ENCODE results near the gene EIF2B1.

DNA sequence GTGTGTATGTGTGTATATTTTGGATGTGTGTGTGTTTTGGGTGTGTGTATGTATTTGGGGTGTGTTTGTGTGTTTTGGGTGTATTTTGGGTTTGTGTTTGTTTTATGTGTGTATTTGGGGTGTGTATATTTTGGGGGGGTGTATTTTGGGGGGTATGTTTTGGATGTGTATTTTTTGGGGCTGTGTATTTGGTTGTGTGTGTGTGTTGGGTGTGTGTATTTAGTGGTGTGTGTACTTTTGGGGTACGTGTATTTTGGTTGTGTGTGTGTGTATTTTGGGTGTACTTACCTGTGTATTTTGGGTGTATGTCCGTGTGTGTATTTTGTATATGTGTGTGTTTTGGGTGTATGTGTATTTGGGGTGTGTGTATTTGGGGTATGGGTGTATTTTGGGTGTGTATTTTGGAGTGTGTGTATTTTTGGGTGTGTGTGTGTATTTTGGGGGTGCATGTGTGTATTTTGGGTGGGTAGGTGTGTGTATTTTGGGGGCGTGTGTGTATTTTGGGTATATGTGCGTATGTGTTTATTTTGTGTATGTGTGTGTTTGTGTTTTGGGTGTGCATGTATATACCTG, 20.7 kb upstream of the EIF2B1 start:
- TF ChIP-seq, protein P1, sequence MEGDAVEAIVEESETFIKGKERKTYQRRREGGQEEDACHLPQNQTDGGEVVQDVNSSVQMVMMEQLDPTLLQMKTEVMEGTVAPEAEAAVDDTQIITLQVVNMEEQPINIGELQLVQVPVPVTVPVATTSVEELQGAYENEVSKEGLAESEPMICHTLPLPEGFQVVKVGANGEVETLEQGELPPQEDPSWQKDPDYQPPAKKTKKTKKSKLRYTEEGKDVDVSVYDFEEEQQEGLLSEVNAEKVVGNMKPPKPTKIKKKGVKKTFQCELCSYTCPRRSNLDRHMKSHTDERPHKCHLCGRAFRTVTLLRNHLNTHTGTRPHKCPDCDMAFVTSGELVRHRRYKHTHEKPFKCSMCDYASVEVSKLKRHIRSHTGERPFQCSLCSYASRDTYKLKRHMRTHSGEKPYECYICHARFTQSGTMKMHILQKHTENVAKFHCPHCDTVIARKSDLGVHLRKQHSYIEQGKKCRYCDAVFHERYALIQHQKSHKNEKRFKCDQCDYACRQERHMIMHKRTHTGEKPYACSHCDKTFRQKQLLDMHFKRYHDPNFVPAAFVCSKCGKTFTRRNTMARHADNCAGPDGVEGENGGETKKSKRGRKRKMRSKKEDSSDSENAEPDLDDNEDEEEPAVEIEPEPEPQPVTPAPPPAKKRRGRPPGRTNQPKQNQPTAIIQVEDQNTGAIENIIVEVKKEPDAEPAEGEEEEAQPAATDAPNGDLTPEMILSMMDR (IDR thresholded peaks at IDR 0.05; ENCODE audit: insufficient read depth, low read length) = no peak
- TF ChIP-seq, protein P2, sequence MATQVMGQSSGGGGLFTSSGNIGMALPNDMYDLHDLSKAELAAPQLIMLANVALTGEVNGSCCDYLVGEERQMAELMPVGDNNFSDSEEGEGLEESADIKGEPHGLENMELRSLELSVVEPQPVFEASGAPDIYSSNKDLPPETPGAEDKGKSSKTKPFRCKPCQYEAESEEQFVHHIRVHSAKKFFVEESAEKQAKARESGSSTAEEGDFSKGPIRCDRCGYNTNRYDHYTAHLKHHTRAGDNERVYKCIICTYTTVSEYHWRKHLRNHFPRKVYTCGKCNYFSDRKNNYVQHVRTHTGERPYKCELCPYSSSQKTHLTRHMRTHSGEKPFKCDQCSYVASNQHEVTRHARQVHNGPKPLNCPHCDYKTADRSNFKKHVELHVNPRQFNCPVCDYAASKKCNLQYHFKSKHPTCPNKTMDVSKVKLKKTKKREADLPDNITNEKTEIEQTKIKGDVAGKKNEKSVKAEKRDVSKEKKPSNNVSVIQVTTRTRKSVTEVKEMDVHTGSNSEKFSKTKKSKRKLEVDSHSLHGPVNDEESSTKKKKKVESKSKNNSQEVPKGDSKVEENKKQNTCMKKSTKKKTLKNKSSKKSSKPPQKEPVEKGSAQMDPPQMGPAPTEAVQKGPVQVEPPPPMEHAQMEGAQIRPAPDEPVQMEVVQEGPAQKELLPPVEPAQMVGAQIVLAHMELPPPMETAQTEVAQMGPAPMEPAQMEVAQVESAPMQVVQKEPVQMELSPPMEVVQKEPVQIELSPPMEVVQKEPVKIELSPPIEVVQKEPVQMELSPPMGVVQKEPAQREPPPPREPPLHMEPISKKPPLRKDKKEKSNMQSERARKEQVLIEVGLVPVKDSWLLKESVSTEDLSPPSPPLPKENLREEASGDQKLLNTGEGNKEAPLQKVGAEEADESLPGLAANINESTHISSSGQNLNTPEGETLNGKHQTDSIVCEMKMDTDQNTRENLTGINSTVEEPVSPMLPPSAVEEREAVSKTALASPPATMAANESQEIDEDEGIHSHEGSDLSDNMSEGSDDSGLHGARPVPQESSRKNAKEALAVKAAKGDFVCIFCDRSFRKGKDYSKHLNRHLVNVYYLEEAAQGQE (IDR thresholded peaks at IDR 0.05; ENCODE audit: insufficient replicate concordance, low read depth) = no peak

Measured in HL-60 (cell line).